NCI-H2196 (cell line): ENCODE results near the gene IFI27L1.
"Not testable (repeated sequence)": the region's sequence is repeated elsewhere in the genome, so short reads cannot be mapped to it uniquely, and the experiment has no call there.

Experiments used
- DNase-seq: peaks from one replicate; lab custom pipeline; 2025; ENCODE audit not compliant: unreplicated experiment; lab: John Stamatoyannopoulos, UW

The IFI27L1 gene

DNA sequence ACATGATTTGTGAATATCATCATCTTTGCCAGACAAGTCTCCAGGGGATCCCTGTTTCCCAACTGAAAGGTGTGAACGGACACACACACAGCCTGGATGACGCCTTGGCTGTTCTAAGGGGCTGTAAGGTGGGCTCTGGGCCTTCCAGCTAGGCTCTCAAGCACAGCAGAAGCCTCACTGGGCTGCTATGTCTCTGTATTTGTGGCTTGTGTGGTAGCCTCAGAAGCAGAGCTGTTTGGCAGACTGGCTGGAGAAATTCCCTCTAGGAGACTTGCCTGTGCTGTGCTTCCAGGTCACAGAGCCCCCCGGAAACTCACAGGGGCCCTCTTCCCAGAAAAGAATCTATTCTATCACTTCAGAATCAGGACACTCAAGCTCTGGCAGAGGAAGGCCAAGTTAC, 33.5 kb upstream of the IFI27L1 start:
- no peak for DNase-seq

DNA sequence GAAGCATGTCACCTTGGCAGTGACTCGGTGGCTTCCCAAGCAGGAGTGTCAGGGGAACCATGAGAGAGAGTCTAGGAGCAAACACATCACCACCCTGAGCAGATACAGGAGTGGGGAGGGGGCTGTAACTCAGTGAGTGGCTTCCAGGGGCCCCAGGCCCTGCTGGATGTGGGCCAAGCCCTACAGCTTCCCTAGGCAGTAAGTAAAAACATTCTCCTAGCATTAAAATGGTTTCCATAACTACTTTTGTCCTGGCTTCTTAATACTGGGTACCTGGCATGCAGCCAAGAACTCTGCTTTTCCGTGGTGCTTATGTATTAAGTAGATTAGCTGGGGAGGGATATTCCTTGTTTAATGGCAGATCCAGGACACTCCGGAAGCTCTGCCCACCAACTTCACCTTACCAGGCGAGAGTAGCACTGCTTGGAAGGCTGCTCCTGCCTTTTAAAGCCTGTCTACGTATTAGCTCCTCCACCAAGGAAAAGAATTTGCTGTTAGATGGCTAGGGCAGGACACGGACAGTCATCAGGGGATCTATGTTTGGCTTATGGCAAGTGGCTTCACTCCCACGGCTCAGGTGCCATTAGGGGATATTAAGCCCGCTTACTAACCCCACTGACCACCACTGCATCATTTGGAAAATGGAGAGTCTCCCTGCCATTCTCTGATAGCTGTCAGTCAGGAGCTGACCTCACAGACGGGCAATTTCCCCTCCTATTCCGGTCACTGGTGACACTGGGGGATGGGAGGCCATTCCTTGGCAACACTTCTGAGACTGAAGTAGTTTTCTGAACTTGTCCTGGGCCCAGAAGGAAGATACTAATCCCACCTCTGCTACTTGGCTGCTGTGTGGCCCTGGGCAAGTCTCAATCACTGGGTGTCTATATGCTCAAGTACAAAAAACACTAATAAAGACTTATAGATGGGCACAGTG, 32.2 kb upstream of the IFI27L1 start:
- no peak for DNase-seq

DNA sequence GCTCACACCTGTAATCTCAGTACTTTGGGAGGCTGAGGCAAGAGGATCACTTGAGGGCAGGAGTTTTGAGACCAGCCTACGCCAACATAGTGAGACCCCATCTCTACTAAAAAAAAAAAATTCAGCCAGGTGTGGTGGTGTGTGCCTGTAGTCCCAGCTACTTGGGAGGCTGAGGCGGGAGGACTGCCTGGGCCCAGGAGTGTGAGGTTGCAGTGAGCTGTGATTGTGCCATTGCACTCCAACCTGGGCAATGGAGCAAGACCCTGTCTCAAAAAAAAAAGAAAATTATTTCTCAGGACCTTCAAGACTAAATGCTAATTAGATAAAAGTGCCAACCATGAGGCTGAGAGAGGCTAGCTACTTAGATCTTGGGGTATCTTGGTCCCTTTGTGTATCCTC, 31.5 kb upstream of the IFI27L1 start:
- DNase-seq, result no peak

DNA sequence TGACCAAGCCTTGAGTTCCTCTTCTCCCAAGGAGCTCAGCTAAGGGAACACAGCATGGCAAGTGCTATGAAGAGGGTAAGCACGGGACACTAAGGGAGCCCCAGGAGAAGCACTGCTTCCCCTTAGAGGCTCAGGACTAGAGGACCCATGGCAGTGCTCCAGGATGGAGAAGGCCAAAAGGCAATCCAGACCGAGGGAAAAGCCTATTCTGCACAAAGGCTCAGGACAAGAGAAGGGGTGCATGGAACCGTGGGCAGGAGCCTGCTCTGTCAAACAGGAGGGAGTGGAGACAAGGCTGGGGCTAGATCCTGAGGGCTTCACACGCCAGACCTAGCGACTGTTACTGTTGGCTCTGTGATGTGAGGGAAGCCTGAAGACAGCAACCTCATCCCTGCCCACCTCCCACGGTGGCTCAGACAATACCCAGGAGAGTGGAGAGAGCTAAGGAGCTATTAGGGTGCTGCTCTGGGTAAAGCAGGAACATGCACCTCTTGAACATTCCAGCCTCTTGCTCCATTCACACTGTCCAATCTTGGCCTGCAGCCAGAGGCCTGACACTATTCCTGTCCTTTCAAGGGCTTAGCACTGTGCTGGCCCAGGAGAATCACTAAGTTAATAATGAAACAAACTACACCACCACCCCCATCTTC, 30.8 kb upstream of the IFI27L1 start:
- DNase-seq, result no peak

DNA sequence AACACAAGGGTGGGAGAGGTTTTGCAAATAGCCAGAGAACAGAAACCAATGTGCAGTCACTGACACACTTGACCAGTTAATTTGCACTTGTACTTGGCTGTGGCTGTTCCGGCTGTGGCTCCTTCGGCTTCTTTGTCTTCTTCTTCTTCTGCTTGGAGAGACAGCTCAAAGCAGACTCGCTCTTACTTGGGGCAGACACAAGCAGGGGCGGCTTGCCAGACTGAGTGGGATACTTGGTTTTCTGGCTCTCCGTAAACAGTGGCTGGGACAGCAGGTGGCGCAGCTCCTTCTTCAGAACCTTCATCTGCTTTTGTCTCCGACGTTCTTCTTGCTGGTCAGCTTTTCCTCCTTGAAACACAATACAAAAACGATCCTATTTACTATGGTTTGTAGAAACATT, 30.0 kb upstream of the IFI27L1 start:
- DNase-seq, result no peak

DNA sequence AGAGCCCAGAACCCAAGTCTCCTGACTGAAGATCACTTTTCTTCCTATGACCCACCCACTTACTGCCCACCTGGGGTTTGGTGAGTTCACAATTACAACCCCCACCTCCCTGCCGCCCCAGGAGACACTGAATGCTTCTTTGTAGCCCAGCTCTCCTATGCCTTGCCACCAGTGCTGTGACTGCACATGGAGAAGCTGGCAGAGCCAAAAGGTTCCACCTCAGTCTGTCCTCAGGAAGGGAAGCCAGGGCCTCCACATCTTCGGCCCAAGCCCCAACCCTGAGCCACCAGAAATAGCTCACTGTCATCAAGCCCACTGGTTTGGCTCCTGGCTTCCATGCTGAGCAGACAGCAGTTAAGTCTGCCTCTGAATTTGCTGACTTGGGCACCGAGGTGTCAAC, 29.3 kb upstream of the IFI27L1 start:
- DNase-seq, result no peak

DNA sequence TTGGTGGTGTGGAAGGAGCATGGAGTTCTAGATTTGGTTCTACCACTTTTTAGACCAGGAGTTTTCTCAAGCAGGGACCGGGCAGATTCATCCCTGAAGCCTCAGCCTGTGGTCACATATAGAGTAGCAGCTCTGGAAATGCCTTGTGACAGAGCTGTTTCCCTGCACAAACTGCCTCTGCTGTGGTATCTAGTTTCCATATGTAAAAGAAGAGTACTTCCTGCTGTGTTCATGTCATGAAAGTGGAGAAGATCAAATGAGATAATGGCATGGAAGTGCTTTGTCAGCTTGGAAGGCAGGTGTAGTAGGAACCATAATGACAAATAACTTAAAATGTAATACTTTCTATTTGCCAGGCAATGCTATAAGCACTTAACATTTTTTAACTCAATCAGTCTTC, 28.9 kb upstream of the IFI27L1 start:
- no peak for DNase-seq

DNA sequence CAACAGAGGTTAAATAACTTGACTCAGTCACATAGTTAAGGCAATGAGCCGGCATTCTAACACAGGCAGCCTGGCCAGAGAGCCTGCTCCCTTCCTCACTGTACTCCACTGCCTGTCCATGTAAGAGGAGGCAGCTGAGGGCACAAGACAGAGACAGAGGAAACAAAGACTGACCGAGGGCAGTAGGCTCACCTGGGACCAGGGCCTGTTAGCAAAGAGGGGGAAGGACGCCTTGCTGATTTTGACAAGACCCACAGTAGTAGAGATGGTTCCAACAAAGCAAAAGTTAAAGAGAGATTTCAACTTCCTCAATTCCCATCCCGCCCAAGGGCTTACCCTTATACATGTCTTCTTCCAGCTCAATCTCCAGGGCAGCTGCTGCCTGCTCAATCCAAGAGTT, 28.4 kb upstream of the IFI27L1 start:
- no peak for DNase-seq

DNA sequence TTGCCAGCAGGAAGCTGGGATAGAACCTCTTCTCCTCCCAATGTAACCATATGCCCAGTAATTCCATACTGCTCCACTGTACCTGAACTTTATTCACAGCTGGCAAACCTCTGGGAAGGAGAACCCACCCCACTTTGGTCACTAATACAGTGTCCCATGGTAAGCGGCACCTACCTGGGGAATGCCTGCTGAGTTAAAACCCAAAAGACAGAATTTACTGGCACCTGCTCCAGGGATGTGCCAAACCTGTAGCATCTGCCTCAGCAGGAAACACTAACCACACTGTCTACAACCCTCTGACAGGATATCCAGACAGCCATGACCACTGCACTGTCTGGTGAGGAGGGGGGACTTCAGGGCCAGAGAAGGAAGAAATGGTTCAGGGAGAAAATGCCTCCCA, 26.7 kb upstream of the IFI27L1 start:
- no peak for DNase-seq

DNA sequence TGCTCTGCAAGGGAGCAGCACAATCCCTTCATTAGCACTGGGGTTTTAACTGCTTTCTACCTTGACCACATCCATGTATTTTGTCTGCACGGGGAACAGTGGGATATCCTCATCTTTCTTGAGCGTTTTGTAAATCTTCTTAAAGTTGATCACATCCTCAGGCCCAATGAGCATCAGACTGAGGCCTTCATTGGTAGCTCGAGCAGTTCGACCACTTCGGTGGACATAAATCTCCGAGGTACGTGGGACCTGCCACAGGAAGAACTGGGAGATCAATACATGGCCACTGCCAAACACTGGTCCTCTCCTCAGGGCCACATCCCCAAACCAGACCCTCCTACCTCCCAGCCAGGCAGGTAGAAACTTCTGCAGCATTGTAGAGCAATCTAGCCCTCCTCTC, 26.2 kb upstream of the IFI27L1 start:
- DNase-seq, result no peak

DNA sequence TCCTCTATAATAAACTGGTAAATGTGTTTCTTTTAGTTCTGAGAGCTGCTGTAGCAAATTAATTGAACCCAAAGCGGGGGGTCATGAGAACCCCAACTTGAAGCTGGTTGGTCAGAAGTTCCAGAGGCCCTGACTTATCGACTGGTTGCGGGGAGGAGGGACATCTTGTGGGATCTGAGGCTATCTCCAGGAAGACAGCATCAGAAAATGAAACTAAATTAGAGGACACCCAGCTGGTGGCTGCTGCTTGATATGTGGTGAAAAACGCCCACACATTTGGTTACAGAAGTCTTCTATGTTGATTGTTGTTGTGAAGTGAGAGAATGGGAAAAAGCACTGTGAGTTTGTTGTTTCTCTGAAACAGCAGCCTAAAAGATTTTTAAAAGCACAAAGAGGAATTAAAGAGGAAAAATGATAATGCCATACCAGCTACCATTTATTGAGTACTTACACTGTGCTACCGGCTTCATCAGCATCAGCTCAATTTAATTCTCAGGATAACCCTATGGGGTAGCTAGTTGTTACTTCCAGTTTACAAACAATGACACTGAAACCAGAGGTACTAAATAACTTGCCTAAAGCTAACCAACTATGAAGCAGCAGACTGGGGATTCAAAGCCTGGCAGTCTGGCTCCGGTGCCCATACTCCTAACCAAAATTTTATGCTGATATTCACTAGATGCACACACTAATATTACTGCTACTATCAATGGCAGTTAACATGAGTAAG, 24.4 kb upstream of the IFI27L1 start:
- DNase-seq, result no peak

DNA sequence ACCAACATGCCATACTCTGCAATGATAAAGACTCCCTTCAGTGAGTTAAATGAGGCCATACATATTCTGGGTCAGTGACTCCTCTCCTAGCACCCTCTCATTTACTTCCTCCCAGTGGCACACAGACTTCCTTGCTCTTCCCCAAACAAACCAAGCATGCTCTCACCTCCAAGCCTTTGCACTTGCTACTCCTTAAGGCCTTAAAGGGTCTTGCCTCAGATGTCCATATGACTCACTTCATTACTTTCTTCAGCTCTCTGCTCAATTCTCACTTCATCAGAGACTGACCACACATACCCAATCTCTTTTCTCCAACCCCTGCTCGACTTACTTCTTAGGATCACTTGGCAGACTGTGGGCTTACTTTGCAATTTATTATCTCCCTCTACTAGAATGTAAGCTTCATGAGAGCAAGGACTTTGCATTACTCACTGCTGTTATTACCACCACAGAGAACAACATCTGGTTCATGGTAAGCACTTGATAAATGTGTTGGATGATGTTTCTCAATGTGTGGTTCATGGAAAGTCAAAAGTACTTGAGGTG, 22.9 kb upstream of the IFI27L1 start:
- no peak for DNase-seq

DNA sequence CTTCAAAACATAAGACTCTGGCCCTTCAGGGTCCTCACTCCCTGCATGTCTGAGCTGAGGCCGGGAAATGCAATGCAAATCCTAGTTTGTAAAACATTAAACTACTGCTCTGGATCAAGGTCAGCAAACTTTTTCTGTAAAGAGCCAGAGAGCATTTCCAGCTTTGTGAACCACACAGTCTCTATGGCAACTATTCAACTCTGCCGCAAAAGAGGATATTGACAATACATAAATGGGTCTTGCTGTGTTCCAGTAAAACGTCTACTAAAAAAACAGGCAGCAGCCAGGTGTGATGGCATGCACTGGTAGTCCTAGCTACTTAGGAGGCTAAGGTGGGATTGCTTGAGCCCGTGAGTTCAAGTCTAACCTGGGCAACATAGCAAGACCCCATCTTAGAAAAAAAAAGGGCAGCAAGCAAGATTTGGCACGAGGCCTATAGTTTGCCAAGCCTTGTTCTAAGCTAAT, 22.4 kb upstream of the IFI27L1 start:
- no peak for DNase-seq

DNA sequence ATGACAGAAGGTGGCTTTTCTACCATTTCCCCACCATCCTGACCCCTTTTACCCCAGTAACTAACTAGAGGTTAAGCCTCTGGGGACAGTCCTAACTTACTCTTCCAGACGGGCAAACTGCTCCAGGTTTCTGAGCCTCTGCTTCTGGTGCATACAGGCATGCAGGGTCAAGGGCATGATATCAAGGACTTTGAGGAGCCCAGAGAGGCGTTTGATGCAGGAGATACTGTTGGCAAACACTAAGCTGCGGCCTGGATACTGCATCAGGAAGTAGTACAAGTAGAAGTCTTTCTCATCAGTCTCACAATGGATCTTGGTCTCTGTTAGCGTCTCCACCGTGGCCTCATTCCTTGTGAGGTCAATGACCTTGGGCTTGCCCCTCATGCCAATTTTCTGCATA, 21.1 kb upstream of the IFI27L1 start:
- DNase-seq, result no peak

DNA sequence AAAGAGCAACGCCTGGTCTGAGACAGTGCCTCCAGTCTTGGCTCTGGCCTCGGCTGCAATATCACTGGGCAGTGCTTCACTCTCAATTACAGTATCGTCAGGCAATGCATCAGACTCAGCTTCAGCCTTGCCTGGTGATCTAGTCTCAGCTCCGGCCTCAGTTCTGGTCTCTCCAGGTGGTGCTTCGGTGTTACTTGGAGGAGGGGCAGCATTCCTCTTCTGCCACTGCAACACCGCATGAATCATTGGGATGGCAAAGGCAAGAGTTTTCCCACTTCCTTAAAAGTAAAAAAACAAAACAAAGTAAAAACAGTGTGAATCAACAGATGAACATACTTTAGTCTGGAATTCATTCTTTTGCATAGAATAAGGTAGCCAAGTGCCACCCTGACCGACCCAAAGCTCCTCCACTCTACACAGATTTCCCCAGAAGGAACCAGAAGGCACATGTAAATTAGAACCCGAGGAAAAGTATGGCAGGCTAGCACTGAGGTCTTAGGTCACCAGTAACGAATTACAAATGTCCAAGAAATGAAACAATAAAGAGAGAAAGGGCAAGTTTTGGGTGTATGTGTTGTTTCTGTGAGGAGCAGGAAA, 18.7 kb upstream of the IFI27L1 start:
- DNase-seq, result no peak

DNA sequence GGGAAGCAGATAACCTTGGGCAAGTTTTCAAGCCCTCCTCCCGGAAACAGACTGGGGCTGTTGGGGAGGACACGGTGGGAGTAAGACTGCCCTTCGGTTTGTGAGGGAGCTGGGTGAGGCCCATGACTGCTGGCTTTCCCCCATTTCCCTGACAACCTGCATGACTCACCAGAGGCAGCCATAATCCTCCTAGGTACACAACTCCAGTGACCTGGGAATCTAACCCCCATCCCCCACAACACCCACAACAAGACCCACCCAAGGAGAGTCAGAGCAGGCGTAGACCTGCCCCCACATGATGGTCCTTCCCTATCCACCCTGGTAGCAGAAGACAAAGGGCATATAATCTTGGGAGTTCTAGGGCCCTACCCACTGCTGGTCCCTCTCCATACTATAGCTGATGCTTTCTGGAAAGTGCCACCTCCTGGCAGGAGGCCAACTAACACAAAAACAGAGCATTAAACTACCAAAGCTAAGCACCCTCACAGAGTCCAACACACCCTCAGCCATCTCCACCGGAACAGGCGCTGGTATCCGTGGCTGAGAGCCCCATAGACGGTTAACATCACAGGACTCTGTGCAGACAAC, 14.9 kb upstream of the IFI27L1 start:
- no peak for DNase-seq

DNA sequence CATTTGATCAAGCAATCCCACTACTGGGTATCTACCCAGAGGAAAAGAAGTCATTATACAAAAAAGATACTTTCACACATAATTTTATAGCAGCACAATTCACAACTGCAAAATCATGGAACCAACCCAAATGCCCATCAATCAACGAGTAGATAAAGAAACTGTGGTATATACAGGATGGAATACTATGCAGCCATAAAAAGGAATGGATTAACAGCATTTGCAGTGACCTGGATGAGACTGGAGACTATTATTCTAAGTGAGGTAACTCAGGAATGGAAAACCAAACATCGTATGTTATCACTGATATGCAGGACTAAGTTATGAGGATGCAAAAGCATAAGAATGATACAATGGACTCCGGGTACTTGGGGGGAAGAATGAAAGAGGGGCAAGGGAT, 9.0 kb upstream of the IFI27L1 start:
- DNase-seq, result not testable (repeated sequence)

DNA sequence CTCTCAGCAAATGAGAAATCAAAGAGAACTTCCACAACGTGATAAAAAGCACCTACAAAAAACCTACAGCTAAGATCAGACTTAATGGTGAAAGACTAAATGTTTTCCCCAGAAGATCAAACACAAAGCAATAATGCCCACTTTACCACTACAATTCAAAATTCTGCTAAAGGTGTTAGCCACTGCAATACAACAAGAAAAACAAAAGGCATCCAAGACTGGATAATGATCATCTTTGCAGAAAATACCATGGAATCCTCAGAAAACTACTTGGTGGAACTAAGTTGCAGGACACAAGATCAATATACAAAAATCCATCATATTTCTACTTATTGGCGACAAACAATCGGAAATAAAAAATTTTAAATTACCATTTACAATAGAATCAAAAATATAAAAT, 6.6 kb upstream of the IFI27L1 start:
- DNase-seq, result no peak

DNA sequence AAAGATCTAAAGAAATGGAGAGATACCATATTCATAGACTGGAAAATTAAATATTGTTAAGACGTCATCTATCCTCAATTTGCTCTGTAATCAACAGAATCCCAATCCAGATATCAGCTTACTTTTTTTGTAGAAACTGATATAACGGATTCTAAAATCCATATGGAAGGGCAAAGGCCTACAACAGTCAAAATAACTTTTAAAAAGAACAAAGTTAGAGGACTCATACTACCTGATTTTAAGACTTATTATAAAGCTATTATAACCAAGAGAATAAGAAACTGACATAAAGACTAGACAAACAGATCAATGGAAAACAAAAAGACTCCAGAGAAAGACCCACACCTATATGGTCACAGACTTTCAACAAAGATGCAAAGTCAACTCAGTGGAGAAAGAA, 6.1 kb upstream of the IFI27L1 start:
- no peak for DNase-seq

DNA sequence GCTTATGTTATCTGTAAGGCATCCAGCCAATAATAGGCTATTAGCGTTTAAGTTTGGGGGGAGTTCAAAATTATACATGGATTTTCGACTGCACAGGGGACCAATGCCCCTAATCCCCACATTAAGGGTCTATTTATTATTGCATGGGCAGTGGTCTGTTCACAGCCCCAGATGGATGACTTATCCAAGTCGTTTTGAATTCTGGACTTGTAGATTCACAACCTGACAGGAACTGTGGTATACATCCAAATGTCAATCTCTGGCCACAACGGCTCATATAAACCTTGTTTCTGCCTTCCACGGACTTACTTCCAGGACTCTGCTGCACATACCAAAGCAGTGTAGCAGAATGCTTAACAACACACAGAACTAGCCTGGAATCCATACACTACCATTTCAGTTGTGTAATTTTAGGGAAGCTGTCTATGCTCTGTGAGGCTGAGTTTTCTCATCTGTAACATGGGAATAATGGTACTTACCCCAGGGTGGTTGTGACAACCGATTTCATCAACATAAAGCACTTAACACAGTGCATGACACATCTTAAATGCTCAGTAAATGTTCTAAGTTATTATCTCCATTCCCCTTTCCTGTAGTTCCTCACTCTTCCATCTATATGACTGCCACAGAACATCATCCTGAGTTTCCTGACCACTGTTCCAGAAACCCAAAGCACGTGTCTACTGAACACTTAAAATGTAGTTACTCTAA, 3.8 kb upstream of the IFI27L1 start:
- no peak for DNase-seq
